Fibroblast of lung (primary cell): Measurements from ENCODE around the gene TNRC6A. TPM values are rescaled to one million over a fixed set of nuclear protein-coding genes. Genes with fewer than 3 reads are reported as not detected.

Source experiments
- DNase-seq, 2 donors: peaks; one replicate each; pipeline versions ENCODE4 v3.0.0 to v3.0.0-alpha.2; 2010; ENCODE audit warnings: low read depth in 2 of 2
- H2AFZ ChIP-seq: 2 replicates; pipeline ENCODE4 v1.5.1; 2012; ENCODE audit warnings: low read length, control low read depth, inconsistent platforms
- H3K27ac ChIP-seq: 2 replicates; pipeline ENCODE4 v1.5.1; 2011; ENCODE audit warnings: low read length, control low read depth; ENCODE audit not compliant: insufficient read depth
- H3K27me3 ChIP-seq: 2 replicates; pipeline ENCODE4 v1.5.1; 2011; ENCODE audit warnings: mild to moderate bottlenecking, low read length; ENCODE audit not compliant: control insufficient read depth, insufficient read depth
- H3K36me3 ChIP-seq: 2 replicates; pipeline ENCODE4 v1.5.1; 2011; ENCODE audit warnings: low read length; ENCODE audit not compliant: control insufficient read depth, insufficient read depth
- H3K4me1 ChIP-seq: 2 replicates; pipeline ENCODE4 v1.5.1; 2011; ENCODE audit warnings: low read length; ENCODE audit not compliant: control insufficient read depth, insufficient read depth; ENCODE audit errors: extremely low read depth
- H3K4me2 ChIP-seq: 2 replicates; pipeline ENCODE4 v1.5.1; 2011; ENCODE audit warnings: low read length, control low read depth; ENCODE audit not compliant: insufficient read depth; ENCODE audit errors: extremely low read depth
- H3K4me3 ChIP-seq, 4 experiments: fragments of 200-600 bp in 1 of 4; sonication (generic) in 1 of 4; replicated peaks in 1 of 4; 2 replicates each; pipeline ENCODE4 v1.5.1; 2011 to 2016; ENCODE audit warnings: low read length in 4 of 4, low read depth in 3 of 4, mild to moderate bottlenecking in 3 of 4, control low read depth in 2 of 4, inconsistent platforms in 1 of 4, mixed read lengths in 1 of 4; ENCODE audit not compliant: insufficient read depth in 1 of 4; ENCODE audit errors: control extremely low read depth in 1 of 4
- H3K79me2 ChIP-seq: 2 replicates; pipeline ENCODE4 v1.5.1; 2012; ENCODE audit warnings: mild to moderate bottlenecking, low read length, inconsistent platforms; ENCODE audit not compliant: control insufficient read depth, insufficient read depth
- H3K9ac ChIP-seq: 2 replicates; pipeline ENCODE4 v1.5.1; 2011; ENCODE audit warnings: mild to moderate bottlenecking, low read length, control low read depth; ENCODE audit not compliant: insufficient read depth
- H3K9me3 ChIP-seq: 2 replicates; pipeline ENCODE4 v1.5.1; 2012; ENCODE audit warnings: low read depth, low read length; ENCODE audit not compliant: control insufficient read depth, insufficient read depth
- H4K20me1 ChIP-seq: 2 replicates; pipeline ENCODE4 v1.5.1; 2011; ENCODE audit warnings: low read length; ENCODE audit not compliant: control insufficient read depth, insufficient read depth; ENCODE audit errors: extremely low read depth
- CTCF ChIP-seq, 2 donors: IDR thresholded peaks in 1 of 2; conservative IDR thresholded peaks in 1 of 2; 1 replicate in 1 of 2; 2 replicates in 1 of 2; pipeline ENCODE4 v1.5.1; 2011 to 2012; ENCODE audit warnings: low read length in 2 of 2, control low read depth in 1 of 2, inconsistent platforms in 1 of 2, low read depth in 1 of 2, mild to moderate bottlenecking in 1 of 2
- EZH2 ChIP-seq: IDR thresholded peaks from 2 replicates; pipeline ENCODE4 v1.5.1; 2012; ENCODE audit warnings: low read length, control low read depth, mild to moderate bottlenecking; ENCODE audit errors: missing control alignments
- polyA plus RNA-seq, 2 donors: library from polyadenylated mRNA; depleted of rRNA in 1 of 2; stranded (reverse) in 1 of 2; unstranded in 1 of 2; fragments of >200 nt; gene quantifications; 2 replicates each; pipeline ENCODE4 v1.2.1, GENCODE V29; 2011 to 2012; ENCODE audit warnings: missing spikeins in 1 of 2
- total RNA-seq: library from RNA; depleted of rRNA; stranded (reverse); fragments of >200 nt; gene quantifications from 2 replicates; pipeline ENCODE4 v1.2.1, GENCODE V29; 2014

The TNRC6A gene
- total and polyA plus RNA-seq, 2 donors (not counting 1 experiment from before 2014, with no cell fraction given): 49.4 to 51.5 TPM

GRCh38 chr16:24805484-24805883, 76.0 kb downstream of the TNRC6A start:
- Histone ChIP-seq H3K9ac (no peak overlapping the region), H3K36me3 (peaks cover 19% of the 10 kb centered on the region), H3K4me3 (no peak overlapping the region), H3K4me2 (no peak overlapping the region), H3K4me1 (no peaks in the 10 kb centered on the region), H4K20me1 (no peaks in the 10 kb centered on the region), H3K27ac (no peak overlapping the region), H2AFZ (no peak overlapping the region), H3K27me3 (no peaks in the 10 kb centered on the region), H3K79me2 (no peaks in the 10 kb centered on the region), H3K9me3 (no peaks in the 10 kb centered on the region)
- no peak for DNase-seq
- TF ChIP-seq EZH2 (no peak), CTCF (conservative IDR thresholded peaks at IDR 0.05 in 1 of 2, IDR thresholded peaks at IDR 0.05 in 1 of 2; ENCODE audit: low read depth in 1 of 2, low read length in 2 of 2) (no peak)

GRCh38 chr16:24807301-24807700, 77.8 kb downstream of the TNRC6A start:
- no peak for DNase-seq
- peaks cover 22% of the 10 kb centered on the region for H3K36me3 ChIP-seq

More at GRCh38 chr16:24807301-24807700, 77.8 kb downstream of the TNRC6A start:
- Histone ChIP-seq H3K27me3 (no peaks in the 10 kb centered on the region), H3K9ac (no peak overlapping the region), H3K4me2 (no peak overlapping the region), H3K9me3 (no peaks in the 10 kb centered on the region), H2AFZ (no peak overlapping the region), H3K4me1 (no peaks in the 10 kb centered on the region), H4K20me1 (no peaks in the 10 kb centered on the region), H3K27ac (no peak overlapping the region), H3K4me3 (no peak overlapping the region), H3K79me2 (no peaks in the 10 kb centered on the region)
- TF ChIP-seq CTCF (conservative IDR thresholded peaks at IDR 0.05 in 1 of 2, IDR thresholded peaks at IDR 0.05 in 1 of 2; ENCODE audit: low read depth in 1 of 2, low read length in 2 of 2) (no peak), EZH2 (no peak)
